ENCODE measurements around the gene MESP1.

DNA sequence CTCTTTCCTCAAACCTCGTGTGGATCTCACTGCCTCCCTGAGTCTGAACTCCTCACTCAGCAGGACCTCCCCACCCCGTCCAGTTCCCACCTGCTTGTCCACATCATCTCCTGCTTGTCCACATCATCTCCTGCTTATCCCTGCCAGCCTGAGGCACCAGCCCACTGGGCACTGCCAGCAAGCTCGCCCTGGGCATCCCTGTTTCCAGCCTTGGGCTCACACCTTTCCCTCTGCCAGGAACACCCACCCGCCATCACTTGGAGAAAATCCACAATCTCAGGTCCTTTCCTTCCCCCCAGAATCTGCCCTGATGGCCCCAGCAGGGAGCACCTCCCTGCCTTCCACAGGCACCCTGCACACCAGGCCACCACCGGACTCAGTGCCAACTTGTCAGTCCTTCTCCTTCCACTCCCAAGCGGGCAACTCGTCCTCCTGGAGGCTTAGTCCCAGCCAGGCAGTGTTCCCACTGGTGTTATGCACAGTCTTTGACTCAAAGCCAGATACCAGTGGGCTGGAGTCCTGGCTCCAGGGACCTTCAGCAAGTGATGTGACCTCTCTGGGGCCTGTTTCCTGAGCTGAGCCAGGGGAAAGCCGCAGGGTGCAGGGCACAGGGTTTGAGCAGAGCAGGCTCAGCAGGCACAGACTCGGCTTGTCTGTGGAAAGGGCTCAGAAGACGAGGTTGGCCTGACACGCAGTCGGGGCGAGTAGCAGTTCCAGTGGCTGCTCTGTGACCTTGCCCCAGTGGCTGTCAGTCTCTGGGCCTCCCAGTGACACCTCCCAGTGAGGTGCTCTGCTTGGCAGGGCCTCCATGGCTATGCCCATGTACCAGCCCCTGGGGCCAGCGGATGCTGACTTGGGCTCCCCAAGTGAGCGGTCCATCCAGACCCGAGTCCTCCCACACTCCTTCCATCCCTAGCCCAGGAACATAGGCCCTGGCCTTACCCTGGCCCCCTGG, 15.6 kb upstream of the MESP1 start:
- TF ChIP-seq, protein P1, sequence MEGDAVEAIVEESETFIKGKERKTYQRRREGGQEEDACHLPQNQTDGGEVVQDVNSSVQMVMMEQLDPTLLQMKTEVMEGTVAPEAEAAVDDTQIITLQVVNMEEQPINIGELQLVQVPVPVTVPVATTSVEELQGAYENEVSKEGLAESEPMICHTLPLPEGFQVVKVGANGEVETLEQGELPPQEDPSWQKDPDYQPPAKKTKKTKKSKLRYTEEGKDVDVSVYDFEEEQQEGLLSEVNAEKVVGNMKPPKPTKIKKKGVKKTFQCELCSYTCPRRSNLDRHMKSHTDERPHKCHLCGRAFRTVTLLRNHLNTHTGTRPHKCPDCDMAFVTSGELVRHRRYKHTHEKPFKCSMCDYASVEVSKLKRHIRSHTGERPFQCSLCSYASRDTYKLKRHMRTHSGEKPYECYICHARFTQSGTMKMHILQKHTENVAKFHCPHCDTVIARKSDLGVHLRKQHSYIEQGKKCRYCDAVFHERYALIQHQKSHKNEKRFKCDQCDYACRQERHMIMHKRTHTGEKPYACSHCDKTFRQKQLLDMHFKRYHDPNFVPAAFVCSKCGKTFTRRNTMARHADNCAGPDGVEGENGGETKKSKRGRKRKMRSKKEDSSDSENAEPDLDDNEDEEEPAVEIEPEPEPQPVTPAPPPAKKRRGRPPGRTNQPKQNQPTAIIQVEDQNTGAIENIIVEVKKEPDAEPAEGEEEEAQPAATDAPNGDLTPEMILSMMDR (IDR thresholded peaks at IDR 0.05), result no peak
- no peak for TF ChIP-seq POLR2A (IDR thresholded peaks at IDR 0.05)
